ENCODE results near the gene PKN3.

Gene PKN3

GRCh38 chr9:128750926-128751595 is 48.8 kb downstream of the PKN3 start:
- DNase-seq = no peak

GRCh38 chr9:128753627-128754026 is 51.3 kb downstream of the PKN3 start:
- DNase-seq = no peak

DNA sequence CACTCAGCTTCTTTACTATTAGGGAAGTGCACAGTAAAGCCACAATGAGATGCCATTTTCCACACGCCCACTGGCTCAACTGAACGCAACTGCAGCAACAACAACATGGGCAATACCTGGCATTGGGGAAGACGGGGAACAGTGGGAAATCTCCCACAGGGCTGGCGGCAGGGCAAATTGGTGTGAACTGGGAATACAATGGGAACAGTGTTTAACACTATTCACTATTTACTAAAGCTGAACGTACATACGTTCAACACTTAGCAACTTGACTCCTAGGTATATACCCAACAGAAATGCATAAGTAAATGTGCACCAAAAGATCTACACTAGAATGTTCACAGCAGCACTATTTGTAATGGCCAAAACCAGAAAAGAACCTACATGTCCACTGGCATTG is 55.3 kb downstream of the PKN3 start:
- no peak for DNase-seq

DNA sequence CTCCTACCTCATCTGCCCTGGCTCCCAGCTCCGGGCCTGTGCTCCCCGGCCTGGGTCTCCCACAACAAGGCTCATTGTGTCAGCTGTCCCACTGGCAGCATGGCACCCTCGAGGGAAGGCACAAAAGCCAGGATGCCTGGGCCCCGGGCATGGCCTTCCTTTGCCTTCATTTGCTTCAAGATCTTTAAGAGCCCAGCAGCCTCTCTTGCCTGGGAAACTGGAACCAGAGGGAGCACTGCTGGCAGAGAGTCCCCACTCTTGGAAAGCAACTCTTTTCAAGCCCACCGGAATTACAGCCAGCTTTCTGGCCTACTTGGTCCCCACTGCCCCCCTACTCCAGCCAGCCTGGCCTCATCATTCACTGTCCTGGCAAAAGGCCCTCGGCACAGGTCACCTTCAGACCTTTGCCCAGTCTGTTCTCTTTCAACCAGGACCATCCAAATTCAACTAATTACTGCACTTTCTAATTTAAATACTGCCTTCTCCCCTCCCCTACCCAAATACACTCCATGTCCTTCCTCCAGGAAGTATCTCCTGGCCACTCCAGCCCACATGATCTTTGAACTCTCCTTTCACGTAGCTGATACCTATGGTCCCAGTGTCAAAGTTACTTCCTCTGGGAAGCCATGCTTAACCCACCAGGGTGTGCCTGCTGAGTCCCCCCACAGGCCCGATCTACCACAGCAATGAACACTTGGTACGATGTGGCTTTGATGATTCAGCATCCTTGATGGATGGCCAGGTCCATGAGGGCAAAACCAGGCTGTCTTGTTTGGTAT is 60.6 kb downstream of the PKN3 start:
- DNase-seq = no peak

DNA sequence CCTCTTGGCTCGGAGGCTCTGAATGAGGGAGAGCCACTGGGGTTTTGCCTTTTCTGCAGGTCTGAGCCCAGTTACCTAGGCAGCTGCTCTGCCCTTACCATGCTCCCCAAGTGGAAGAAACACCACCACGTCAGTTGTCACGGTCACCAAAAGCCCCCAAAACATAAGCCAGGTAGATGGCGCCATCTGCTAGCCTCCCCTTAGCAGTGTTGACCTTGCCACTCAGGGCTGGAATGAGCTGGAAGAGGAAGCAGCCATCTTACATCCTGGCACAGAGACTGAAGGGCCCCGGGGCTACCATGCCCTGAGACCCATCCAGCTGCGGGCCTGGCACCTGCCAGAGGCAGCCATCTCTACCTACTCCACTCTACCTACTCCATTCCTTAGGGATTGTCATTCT is 62.1 kb downstream of the PKN3 start:
- DNase-seq = no peak

- no peak for DNase-seq
Observed at GRCh38 chr9:128765499-128765898, 63.2 kb downstream of the PKN3 start.

DNA sequence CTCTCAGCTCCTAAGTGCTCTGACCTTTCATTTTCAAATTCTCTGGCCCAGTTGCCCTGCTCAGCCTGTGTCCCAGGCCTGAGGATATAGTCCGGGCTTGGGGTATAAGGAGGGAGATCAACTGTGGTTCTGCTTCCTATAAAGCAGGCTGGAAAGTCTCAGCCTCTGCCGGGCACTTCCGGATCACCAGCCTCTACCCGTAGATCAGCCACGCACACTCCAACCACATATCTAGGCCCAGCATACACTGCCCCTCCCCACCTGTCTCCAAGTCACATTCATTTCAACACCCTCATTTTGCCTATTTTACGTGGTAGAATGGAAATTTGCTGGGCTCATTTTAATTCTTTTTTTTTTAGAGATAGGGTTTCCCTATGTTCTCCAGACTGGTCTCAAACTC is 66.3 kb downstream of the PKN3 start:
- no peak for DNase-seq

All from inflammatory macrophage treated with lipopolysaccharide for 4 hours (primary cell).